SJCRH30 (cell line): ENCODE results near the gene MEIS2. TPM values are rescaled to one million over a fixed set of nuclear protein-coding genes. Genes with fewer than 3 reads are reported as not detected.

ENCODE experiments used
- DNase-seq, 2 experiments: peaks; one replicate each; pipeline ENCODE4 v3.0.0-alpha.2; 2015 to 2020
- H3K27ac ChIP-seq: fragments of 250-450 bp; sonication (Bioruptor Pico); 2 replicates; pipeline ENCODE4 v1.5.1; 2020; ENCODE audit warnings: mild to moderate bottlenecking, moderate library complexity
- H3K27me3 ChIP-seq: fragments of 250-450 bp; sonication (Bioruptor Pico); 2 replicates; pipeline ENCODE4 v1.5.1; 2020; ENCODE audit warnings: mild to moderate bottlenecking, moderate library complexity
- H3K36me3 ChIP-seq: fragments of 250-450 bp; sonication (Bioruptor Pico); 2 replicates; pipeline ENCODE4 v1.5.1; 2020; ENCODE audit warnings: mild to moderate bottlenecking, moderate library complexity
- H3K4me1 ChIP-seq: fragments of 250-450 bp; sonication (Bioruptor Pico); 2 replicates; pipeline ENCODE4 v1.5.1; 2020; ENCODE audit warnings: mild to moderate bottlenecking, moderate library complexity
- H3K4me3 ChIP-seq: fragments of 250-450 bp; sonication (Bioruptor Pico); 2 replicates; pipeline ENCODE4 v1.5.1; 2020; ENCODE audit warnings: mild to moderate bottlenecking, moderate library complexity
- H3K9me3 ChIP-seq: fragments of 250-450 bp; sonication (Bioruptor Pico); replicated peaks from 2 replicates; pipeline ENCODE4 v1.5.1; 2020; ENCODE audit warnings: mild to moderate bottlenecking, moderate library complexity
- total RNA-seq: library from RNA; depleted of rRNA; stranded (reverse); fragments of >200 nt; shearing (Covaris generic); gene quantifications from 2 replicates; pipeline ENCODE4 v1.2.3, GENCODE V29; 2014

The MEIS2 gene
- total RNA-seq, 1 experiment from 2014 or later, result 18.4 TPM

GRCh38 chr15:37107071-37107743, 6.9 kb upstream of the MEIS2 start:
- Histone ChIP-seq H3K9me3 (no peaks in the 10 kb centered on the region), H3K27ac (no peak overlapping the region), H3K4me3 (no peak overlapping the region), H3K36me3 (no peaks in the 10 kb centered on the region), H3K27me3 (no peaks in the 10 kb centered on the region), H3K4me1 (peaks cover 4% of the 10 kb centered on the region)
- DNase-seq, result no peak

DNA sequence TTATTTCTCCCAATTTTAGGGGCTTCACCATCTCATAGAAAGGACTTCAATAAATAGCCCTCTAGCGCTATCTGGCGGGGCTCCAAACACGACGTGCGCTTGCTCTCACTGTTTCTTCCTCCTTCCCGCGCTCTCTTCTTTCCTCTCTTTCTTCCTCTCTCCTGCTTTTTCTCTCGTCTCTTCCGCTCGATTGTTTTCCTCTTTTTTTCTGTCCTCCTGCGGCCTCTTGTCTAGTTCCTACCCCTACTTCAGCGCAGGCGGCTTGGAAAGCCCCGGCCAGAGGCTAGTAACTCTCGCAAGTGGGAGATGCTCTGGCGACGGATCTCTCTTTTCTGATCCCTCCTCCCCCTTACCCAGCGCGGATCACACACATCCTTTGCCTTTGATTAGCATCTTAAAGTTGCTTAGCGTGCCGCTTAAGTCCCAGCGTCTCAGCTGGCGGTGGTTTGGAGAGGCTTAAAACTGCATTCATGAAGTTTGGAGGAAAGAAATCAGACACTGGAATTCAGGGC, 6.2 kb upstream of the MEIS2 start:
- H3K4me1 ChIP-seq, result peaks cover 4% of the 10 kb centered on the region
- H3K4me3 ChIP-seq, result no peak overlapping the region
- DNase-seq, result no peak
- H3K36me3 ChIP-seq, result no peaks in the 10 kb centered on the region
- H3K9me3 ChIP-seq, result no peaks in the 10 kb centered on the region
- no peak overlapping the region for H3K27ac ChIP-seq
- H3K27me3 ChIP-seq, result no peaks in the 10 kb centered on the region

DNA sequence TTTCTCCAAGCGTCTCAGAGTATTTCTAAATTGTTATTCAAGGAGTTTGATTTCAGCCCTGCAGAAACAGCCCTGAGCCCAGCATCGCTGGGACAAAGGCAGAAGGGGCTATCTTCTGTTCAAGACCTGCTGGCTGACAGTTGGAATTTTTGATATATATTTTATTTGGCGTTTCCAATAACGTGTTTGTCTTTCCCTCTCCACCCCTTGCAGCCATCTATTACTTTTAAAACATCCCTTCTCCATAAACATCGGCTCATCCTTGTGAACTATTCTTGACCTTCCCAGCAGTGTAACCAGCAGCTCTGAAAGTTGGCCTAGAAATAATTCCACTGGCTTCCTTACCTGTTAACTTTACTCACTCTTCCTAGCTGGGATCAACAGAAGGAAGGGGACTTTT, 5.5 kb upstream of the MEIS2 start:
- no peak overlapping the region for H3K4me3 ChIP-seq
- H3K36me3 ChIP-seq, result no peaks in the 10 kb centered on the region
- no peak for DNase-seq
- no peaks in the 10 kb centered on the region for H3K27me3 ChIP-seq
- H3K4me1 ChIP-seq, result peaks cover 4% of the 10 kb centered on the region
- no peaks in the 10 kb centered on the region for H3K9me3 ChIP-seq
- H3K27ac ChIP-seq, result no peak overlapping the region

GRCh38 chr15:37105029-37105428, 4.7 kb upstream of the MEIS2 start:
- H3K9me3 ChIP-seq, result no peaks in the 10 kb centered on the region
- no peak overlapping the region for H3K4me3 ChIP-seq
- H3K4me1 ChIP-seq, result peaks cover 4% of the 10 kb centered on the region
- no peaks in the 10 kb centered on the region for H3K36me3 ChIP-seq
- H3K27me3 ChIP-seq, result no peaks in the 10 kb centered on the region
- DNase-seq, result no peak
- H3K27ac ChIP-seq, result no peak overlapping the region

DNA sequence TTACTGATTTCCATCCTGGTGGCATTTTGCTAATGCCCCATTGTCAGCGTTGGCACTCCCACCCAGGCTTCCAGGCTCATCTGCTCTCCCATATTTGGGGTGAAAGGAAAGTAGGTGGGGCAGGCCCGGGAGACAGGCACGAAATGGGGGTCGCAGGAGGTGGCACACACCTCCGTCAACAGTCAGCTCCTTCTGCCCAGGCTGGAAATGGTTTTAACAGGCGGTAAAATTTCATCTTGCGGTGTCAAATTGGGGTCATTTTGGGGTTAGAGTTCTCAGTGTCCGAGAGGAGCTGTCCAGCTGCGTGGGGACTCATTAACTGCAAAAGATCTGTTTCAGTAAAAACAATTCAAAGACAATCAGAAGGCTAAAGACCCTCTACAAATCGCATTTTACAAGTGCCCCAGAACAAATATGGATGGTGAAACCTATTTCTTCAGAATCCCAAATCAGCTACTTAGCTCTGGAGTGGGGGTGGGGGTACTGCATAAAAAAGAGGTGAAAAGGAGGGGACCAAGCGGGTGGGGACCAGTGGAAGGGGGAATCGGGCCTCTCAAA, 4.2 kb upstream of the MEIS2 start:
- Histone ChIP-seq H3K36me3 (no peaks in the 10 kb centered on the region), H3K27me3 (no peaks in the 10 kb centered on the region), H3K27ac (no peak overlapping the region), H3K9me3 (no peaks in the 10 kb centered on the region), H3K4me3 (no peak overlapping the region), H3K4me1 (peaks cover 4% of the 10 kb centered on the region)
- peak in 1 of 2 experiments; percentile 30 for DNase-seq

DNA sequence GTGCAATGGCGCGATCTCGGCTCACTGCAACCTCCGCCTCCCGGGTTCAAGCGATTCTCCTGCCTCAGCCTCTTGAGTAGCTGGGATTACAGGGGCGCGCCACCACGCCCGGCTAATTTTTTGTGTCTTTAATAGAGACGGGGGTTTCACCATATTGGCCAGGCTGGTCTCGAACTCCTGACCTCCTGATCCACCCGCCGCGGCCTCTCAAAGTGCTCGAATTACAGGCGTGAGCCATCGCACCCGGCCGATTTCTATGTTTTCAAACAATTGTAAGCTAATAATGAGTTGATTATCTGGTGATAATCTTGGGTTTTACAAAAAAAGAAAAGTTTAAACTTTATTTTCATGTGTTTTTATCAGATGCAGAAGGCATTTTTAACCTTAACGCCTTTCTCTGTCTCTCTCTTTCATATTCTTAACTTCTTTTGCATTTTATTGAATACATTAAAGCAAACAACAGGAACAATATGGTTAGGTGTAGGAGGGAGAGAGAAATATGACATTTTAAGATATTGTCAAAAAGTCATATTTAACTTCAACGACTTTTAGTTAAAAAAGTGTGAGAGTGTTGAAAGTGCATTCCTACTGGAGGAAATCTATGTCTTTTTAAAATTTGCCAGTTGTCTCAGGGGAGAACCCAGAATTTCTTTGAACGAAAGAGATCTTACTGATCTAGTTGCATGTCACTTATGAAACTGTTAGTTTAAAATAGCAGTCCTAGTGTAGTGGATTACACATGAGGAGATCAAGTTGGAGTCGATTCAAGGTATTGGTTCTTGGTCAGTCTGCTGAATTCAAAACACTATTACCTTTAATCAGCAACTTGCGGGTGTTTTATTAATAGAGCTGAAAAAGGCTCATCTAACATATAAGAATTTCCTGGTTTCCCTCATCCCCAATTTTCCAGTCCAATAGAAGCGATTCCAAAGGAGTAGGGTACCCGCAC, 3.4 kb upstream of the MEIS2 start:
- H3K27me3 ChIP-seq, result no peaks in the 10 kb centered on the region
- no peak for DNase-seq
- peak overlapping the region; percentile 79 for H3K4me3 ChIP-seq
- no peak overlapping the region for H3K27ac ChIP-seq
- H3K36me3 ChIP-seq, result no peaks in the 10 kb centered on the region
- peaks cover 4% of the 10 kb centered on the region for H3K4me1 ChIP-seq
- no peaks in the 10 kb centered on the region for H3K9me3 ChIP-seq

GRCh38 chr15:37103163-37103435, 2.8 kb upstream of the MEIS2 start:
- no peaks in the 10 kb centered on the region for H3K27me3 ChIP-seq
- H3K4me3 ChIP-seq, result peak overlapping the region; percentile 79
- H3K4me1 ChIP-seq, result peaks cover 4% of the 10 kb centered on the region
- no peak for DNase-seq
- H3K9me3 ChIP-seq, result no peaks in the 10 kb centered on the region
- no peaks in the 10 kb centered on the region for H3K36me3 ChIP-seq
- H3K27ac ChIP-seq, result peak overlapping the region; percentile 89

DNA sequence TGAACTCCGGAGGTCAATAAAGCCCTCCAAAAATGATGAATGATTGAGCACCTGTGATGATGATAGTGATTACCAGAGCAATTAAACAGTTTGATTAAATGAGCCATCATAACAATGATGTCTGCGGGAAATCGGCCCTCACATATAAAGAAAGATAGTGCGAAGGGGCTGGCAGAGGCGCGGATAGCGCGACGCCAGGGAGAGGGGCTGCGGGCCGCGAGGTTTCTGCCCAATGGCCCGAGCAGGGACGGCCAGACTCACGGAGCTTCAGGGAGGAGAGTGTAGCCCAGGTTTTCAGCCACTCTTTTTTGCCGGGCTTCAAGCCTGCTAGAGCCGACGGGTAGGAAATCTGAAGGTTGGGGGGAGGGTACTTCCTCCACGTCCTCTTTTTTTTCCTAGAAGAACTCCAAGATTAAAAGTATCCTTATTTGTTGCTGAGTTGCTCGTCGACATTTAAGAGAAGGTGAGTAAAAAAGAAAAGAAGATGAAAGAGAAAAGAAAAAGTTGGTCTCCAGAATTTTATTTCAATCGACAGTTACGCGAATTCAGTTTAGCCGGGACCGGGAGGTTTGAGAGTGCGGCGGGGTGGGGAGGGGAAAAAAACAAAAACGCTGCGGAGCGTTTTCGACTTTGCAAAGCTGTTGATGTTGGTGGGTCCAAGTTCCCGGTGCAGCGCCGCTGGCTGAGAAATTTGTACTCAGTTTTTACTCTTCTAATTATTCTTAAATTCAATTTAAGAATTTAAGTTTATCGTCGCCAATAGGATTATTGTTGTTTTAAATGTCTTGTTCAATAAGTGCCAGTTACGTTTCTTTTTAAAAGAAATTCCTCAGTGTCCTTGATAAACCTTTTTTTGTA, 2.2 kb upstream of the MEIS2 start:
- Histone ChIP-seq H3K9me3 (no peaks in the 10 kb centered on the region), H3K27ac (peak overlapping the region; percentile 89), H3K27me3 (no peaks in the 10 kb centered on the region), H3K36me3 (no peaks in the 10 kb centered on the region), H3K4me3 (peak overlapping the region; percentile 79), H3K4me1 (peaks cover 4% of the 10 kb centered on the region)
- DNase-seq, result peak; percentile 57 to 69

DNA sequence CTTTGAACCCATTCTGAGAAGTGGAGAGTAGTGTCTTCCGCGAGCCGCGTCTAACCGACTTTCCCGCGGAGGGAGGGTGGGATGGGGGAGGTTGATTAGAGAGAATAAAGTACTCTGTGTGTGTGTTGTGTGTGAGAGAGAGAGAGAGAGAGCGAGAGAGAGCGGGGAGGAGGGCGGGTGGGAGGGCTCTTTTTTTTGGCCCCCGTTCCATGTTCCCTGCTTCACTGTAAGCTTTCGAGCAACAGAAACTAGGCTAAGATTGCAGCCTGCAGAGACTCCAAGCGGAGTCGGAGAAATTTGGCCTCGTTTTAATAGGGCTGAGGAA, 1.6 kb upstream of the MEIS2 start:
- Histone ChIP-seq H3K36me3 (no peaks in the 10 kb centered on the region), H3K9me3 (no peaks in the 10 kb centered on the region), H3K4me1 (peaks cover 4% of the 10 kb centered on the region), H3K27ac (peak overlapping the region; percentile 89), H3K4me3 (peak overlapping the region; percentile 79), H3K27me3 (no peaks in the 10 kb centered on the region)
- no peak for DNase-seq

- no peak for DNase-seq
- no peaks in the 10 kb centered on the region for H3K27me3 ChIP-seq
- peaks cover 4% of the 10 kb centered on the region for H3K4me1 ChIP-seq
- H3K9me3 ChIP-seq, result no peaks in the 10 kb centered on the region
- H3K36me3 ChIP-seq, result no peaks in the 10 kb centered on the region
- H3K27ac ChIP-seq, result peak overlapping the region; percentile 89
- peak overlapping the region; percentile 79 for H3K4me3 ChIP-seq
Measured at GRCh38 chr15:37100966-37101215, 542 bp upstream of the MEIS2 start.

DNA sequence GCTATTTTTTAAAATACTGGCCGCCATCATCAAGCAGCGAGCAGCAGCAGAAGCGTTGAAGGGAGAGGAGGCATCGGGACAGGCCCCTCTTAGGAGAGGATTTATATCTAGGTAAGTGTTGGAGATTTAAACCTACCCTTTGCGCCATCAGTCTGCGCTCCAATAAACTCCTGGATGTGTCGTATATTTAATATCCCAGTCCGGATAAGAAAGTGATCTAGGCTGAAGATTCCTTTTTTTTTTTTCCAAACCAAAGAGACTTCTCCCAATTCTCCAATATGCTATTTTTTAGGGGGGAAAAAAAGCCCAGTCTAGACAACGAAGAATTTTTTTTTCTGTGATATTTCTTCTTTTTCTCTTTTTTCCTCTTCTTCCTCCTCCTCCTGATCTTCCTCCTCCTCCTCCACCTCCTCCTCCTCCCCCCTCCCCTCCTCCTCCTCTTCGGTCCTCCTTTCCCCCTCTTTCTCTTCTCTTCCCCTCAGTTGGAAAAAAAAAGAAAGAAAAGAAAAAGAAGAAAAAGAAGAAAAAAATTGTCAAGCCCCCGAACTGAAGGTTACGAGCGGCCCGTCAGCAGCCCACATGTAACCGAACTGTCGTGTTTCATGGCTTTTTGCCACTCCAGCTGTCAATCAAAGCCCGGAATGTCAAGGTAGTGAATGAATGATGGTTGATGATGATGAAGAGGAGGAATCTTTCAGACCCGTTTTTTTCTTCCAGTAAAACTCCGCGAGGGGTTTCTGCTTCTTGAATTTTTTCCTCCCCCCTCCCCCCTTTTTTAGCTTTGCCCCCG, 835 bp downstream of the MEIS2 start:
- Histone ChIP-seq H3K36me3 (0 out of 2 replicates have a peak, but pooled peaks cover under 1% of the 10 kb centered on the region), H3K27me3 (no peaks in the 10 kb centered on the region), H3K9me3 (no peaks in the 10 kb centered on the region), H3K27ac (peak overlapping the region; percentile 89), H3K4me3 (peak overlapping the region; percentile 79), H3K4me1 (peaks cover 3% of the 10 kb centered on the region)
- DNase-seq, result peak in 1 of 2 experiments; percentile 51

DNA sequence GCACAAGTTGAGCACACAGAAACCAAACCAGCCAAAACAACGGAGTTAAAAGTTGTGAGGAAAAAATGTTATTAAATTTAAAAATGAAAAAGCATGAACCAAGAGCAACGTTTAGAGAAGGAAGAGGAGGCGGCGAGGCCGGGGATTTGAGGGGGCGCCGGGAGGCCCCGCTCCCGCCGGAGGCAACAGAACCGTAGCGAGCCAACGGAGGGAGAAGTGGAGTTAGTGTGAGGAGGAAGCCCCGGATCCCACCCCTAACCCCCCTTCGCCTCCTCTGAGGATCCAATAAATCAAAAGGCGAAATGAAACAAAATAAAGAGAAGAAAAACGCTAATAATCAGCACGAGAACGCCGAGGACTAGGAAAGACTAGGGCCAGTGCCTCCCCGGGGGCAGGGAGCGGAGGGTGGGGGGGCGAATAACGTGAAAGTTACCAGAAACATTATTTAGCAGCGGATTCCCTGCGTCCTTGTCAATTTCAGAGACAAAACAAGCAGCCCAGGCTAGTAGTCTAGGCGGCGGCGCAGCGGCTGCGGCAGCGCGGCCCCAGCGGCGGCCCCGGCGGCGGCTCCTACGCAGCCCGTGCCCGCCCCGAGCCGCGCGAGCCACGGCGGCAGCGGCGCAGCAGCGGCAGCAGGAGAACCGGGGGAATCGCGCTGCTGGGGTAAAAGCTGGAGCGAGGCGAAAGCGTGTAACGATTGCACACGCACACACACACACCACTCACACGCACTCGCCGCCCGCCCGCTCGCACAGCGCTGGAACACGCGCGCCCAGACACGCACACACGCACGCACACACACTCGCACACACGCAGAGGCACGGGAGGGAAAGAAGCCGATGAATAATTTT, 1.7 kb downstream of the MEIS2 start:
- Histone ChIP-seq H3K36me3 (peaks cover 6% of the 10 kb centered on the region), H3K9me3 (no peaks in the 10 kb centered on the region), H3K27me3 (no peaks in the 10 kb centered on the region), H3K4me3 (peak overlapping the region; percentile 79), H3K4me1 (no peaks in the 10 kb centered on the region), H3K27ac (peak overlapping the region; percentile 89)
- peak; percentile 43 to 59 for DNase-seq

DNA sequence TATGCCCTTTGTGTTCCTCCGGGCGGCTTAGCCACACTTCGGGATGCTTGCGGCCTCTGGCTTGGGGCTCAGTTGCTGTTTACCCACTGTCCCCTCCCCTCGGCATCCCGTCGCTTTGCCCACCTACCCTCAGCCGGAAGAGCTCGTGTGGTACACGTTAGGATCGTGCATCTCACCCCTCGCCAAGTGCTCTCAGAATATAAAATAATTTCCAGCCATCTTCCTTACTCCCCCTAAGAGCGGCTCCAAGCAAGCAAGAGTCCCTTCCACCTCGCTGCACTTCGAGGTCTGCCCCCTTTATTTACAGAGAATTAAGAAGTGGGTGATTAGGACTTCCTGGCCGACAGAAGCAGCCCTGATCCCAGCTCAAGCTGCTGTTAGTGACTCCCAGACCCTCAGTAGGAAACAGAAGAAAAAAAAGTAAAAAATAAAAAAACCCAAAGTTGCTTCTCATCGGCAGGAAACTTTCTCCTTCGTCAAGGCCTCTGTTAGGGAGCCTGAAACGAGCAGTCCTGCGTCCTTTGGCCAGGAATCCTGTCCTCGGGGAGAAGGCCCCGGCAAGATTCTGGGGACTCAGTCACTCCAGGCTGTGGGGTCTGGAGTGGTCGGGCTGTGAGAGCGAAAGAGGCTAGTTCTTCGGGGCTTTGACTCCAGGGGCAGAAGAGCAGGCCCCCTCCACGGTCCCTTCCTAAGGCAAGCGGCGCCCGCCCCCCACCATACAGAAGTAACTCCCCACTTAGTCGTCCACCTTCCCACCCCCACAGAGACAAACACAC, 3.0 kb downstream of the MEIS2 start:
- DNase-seq, result no peak
- H3K27me3 ChIP-seq, result no peaks in the 10 kb centered on the region

More for the DNA sequence above, 3.0 kb downstream of the MEIS2 start:
- H3K9me3 ChIP-seq, result no peaks in the 10 kb centered on the region
- H3K4me3 ChIP-seq, result peak overlapping the region; percentile 79
- no peaks in the 10 kb centered on the region for H3K4me1 ChIP-seq
- H3K27ac ChIP-seq, result no peak overlapping the region
- H3K36me3 ChIP-seq, result peaks cover 16% of the 10 kb centered on the region
